K562 (cell line): Measurements from ENCODE around the gene DNAH1. TPM values are rescaled to one million over a fixed set of nuclear protein-coding genes. Genes with fewer than 3 reads are reported as not detected.

Experiments used
- ATAC-seq: fragments of 200-7000 bp; cut with Tn5 transposase; 3 replicates; pipeline ENCODE4 v1.9.1; 2020; ENCODE audit warnings: moderate library complexity
- BruUV-seq: library from RNA; stranded (reverse); fragments of 400-500 nt; replicated peaks from 2 replicates; lab custom pipeline; 2021; lab: Mats Ljungman, UMichigan
- CTCF ChIA-PET: fragments of 300-600 bp; formaldehyde crosslinking; extraction: SDS; loops from one replicate; lab custom pipeline; 2021; ENCODE audit warnings: low intra/inter-chr PET ratio; lab: Yijun Ruan, JAX
- POLR2A ChIA-PET: fragments of 300-600, 350-650 bp; sonication (Branson Sonifier 250); formaldehyde crosslinking; extraction: SDS; loops from one replicate; lab custom pipeline; 2021; ENCODE audit warnings: antibody characterized with exemption, inconsistent platforms; lab: Yijun Ruan, JAX
- DNase-seq, 4 experiments: peaks; one replicate each; pipeline versions ENCODE4 v3.0.0 to v3.0.0-alpha.2; 2011 to 2018; ENCODE audit warnings: low spot score in 3 of 4, mixed read lengths in 3 of 4; ENCODE audit errors: extremely low read depth in 1 of 4
- FAIRE-seq: peaks from 2 replicates; lab custom pipeline; 2011; peaks lifted over from hg19 to GRCh38; lab: Jason Lieb, UNC
- H2AFZ ChIP-seq: 2 replicates; pipeline ENCODE4 v1.6.0; 2011; ENCODE audit warnings: low read depth, low read length, control low read depth, inconsistent platforms
- H3K27ac ChIP-seq: fragments of 200-600 bp; 3 replicates; pipeline ENCODE4 v1.8.0; 2011; ENCODE audit warnings: low read depth, mild to moderate bottlenecking, control low read depth, inconsistent platforms, low read length, moderate library complexity, mixed read lengths; ENCODE audit errors: extremely low read depth
- H3K27me3 ChIP-seq, 2 experiments: fragments of 300-600 bp in 1 of 2; 2 replicates in 1 of 2; 3 replicates in 1 of 2; pipeline versions ENCODE4 v1.6.0 to v1.8.0; 2011; ENCODE audit warnings: inconsistent platforms in 2 of 2, low read length in 2 of 2, mild to moderate bottlenecking in 1 of 2, mixed read lengths in 1 of 2, moderate library complexity in 1 of 2; ENCODE audit not compliant: control insufficient read depth in 2 of 2, insufficient read depth in 2 of 2
- H3K36me3 ChIP-seq: fragments of 300-600 bp; 3 replicates; pipeline ENCODE4 v1.8.0; 2011; ENCODE audit warnings: mild to moderate bottlenecking, low read length, inconsistent platforms; ENCODE audit not compliant: control insufficient read depth, insufficient read depth
- H3K4me1 ChIP-seq, 2 experiments: fragments of 200-600 bp in 1 of 2; replicated peaks in 1 of 2; 2 replicates in 1 of 2; 3 replicates in 1 of 2; pipeline versions ENCODE4 v1.5.1 to v1.8.0; 2011; ENCODE audit warnings: inconsistent platforms in 2 of 2, low read length in 2 of 2, mild to moderate bottlenecking in 1 of 2, mixed read lengths in 1 of 2, moderate library complexity in 1 of 2; ENCODE audit not compliant: control insufficient read depth in 2 of 2, insufficient read depth in 2 of 2
- H3K4me2 ChIP-seq: 2 replicates; pipeline ENCODE4 v1.6.1; 2011; ENCODE audit warnings: low read length, control low read depth, inconsistent platforms, mixed read lengths; ENCODE audit not compliant: insufficient read depth
- H3K4me3 ChIP-seq: fragments of 200-600 bp; sonication (generic), shearing (Covaris generic); 2 replicates; pipeline ENCODE4 v1.5.1; 2016; ENCODE audit warnings: control low read depth, inconsistent platforms
- H3K79me2 ChIP-seq: fragments of 200-600 bp; 3 replicates; pipeline ENCODE4 v1.8.0; 2011; ENCODE audit warnings: low read length, inconsistent platforms; ENCODE audit not compliant: control insufficient read depth, insufficient read depth
- H3K9ac ChIP-seq, 2 experiments: 2 replicates each; pipeline versions ENCODE4 v1.6.0 to v1.6.1; 2011; ENCODE audit warnings: low read depth in 2 of 2, low read length in 2 of 2, control low read depth in 1 of 2, inconsistent platforms in 1 of 2, mild to moderate bottlenecking in 1 of 2, mixed read lengths in 1 of 2; ENCODE audit not compliant: insufficient read depth in 1 of 2
- H3K9me1 ChIP-seq: one replicate; pipeline ENCODE4 v1.6.0; 2011; ENCODE audit warnings: inconsistent platforms, mild to moderate bottlenecking, low read length, moderate library complexity; ENCODE audit not compliant: control insufficient read depth, insufficient read depth
- H3K9me3 ChIP-seq: replicated peaks from 2 replicates; pipeline ENCODE4 v1.5.1; 2011; ENCODE audit warnings: low read depth, low read length, inconsistent platforms; ENCODE audit not compliant: control insufficient read depth, insufficient read depth
- H4K20me1 ChIP-seq: replicated peaks from 2 replicates; pipeline ENCODE4 v1.6.1; 2011; ENCODE audit warnings: low read length, inconsistent platforms, mixed read lengths; ENCODE audit not compliant: control insufficient read depth, insufficient read depth
- CEBPZ ChIP-seq: fragments of 150-350 bp; IDR thresholded peaks from 2 replicates; pipeline ENCODE4 v1.6.1; 2014; ENCODE audit warnings: low read depth, mild to moderate bottlenecking, low read length, borderline replicate concordance
- HDAC2 ChIP-seq: fragments of 450-650 bp; IDR thresholded peaks from 2 replicates; pipeline ENCODE4 v1.6.1; 2016; ENCODE audit warnings: mild to moderate bottlenecking
- HDAC3 ChIP-seq: fragments of 450-650 bp; IDR thresholded peaks from 2 replicates; pipeline ENCODE4 v1.6.1; 2018; ENCODE audit warnings: borderline replicate concordance, mild to moderate bottlenecking, moderate library complexity; ENCODE audit not compliant: partially characterized antibody
- NFIC ChIP-seq: fragments of 450-650 bp; IDR thresholded peaks from 2 replicates; pipeline ENCODE4 v1.6.1; 2017; ENCODE audit warnings: mild to moderate bottlenecking, inconsistent platforms
- SPI1 ChIP-seq: IDR thresholded peaks from 2 replicates; pipeline ENCODE4 v1.6.1; 2011; ENCODE audit warnings: low read depth, low read length, control low read depth, borderline replicate concordance
- TCF15 ChIP-seq: fragments of 250-450 bp; sonication (Bioruptor Pico); IDR thresholded peaks from 2 replicates; pipeline ENCODE4 v1.8.0; 2022; ENCODE audit warnings: moderate library complexity, mild to moderate bottlenecking, inconsistent platforms
- WGBS: fragments of 100-300 bp; shearing (Covaris generic); methylation state at CpG from one replicate; pipeline ENCODE4 v1.1.6; 2016; ENCODE audit warnings: low coverage, mixed read lengths; ENCODE audit not compliant: insufficient coverage; ENCODE audit errors: missing lambda C conversion rate; 5-methylcytosine and 5-hydroxymethylcytosine counted together
- in situ Hi-C: fragments of 300-500 bp; cut with MboI; formaldehyde crosslinking; loops from 4 replicates; pipeline ENCODE4 v1.15.0; 2018; ENCODE audit warnings: inconsistent platforms, mixed read lengths
- intact Hi-C: fragments of 100-400 bp; cut with micrococcal nuclease; formaldehyde crosslinking; loops from 2 replicates; pipeline ENCODE4 v1.14.2; 2022
- polyA plus RNA-seq, 8 experiments: library from polyadenylated mRNA; depleted of rRNA in 4 of 8; stranded (reverse) in 5 of 8; unstranded in 3 of 8; fragments of >200 nt; fragmentation: Nextera tagmentation in 2 of 8; fragmentation: Illumina TruSeq in 1 of 8; extraction: Ambion mirVana in 2 of 8; extraction: Trizol in 1 of 8; gene quantifications; 2 replicates each; pipeline versions ENCODE4 v1.2.1 to v1.2.3, GENCODE V29; 2011 to 2014; ENCODE audit warnings: inconsistent platforms in 1 of 8, missing spikeins in 1 of 8
- total RNA-seq, 7 experiments: library from RNA; depleted of rRNA in 6 of 7; stranded (reverse); fragments of >200 nt in 6 of 7; fragmentation: Illumina TruSeq in 2 of 7; extraction: Trizol in 2 of 7; gene quantifications; 2 replicates each; pipeline versions ENCODE4 v1.2.1 to v1.2.3, GENCODE V29; 2011 to 2021; ENCODE audit warnings: low replicate concordance in 1 of 7

The DNAH1 gene
- total and polyA plus RNA-seq, 9 of the 15 experiments (the other 6 are each of a cell fraction or from before 2014, with no cell fraction given) = 0.04 to 0.84 (median 0.50) TPM

GRCh38 chr3:52403955-52404354 lies 87.8 kb downstream of the DNAH1 start:
- BruUV-seq = no TSS peak
- 0 out of 4 replicates have a peak overlapping the region, but pooled peaks of 1 of the 2 experiments have one; percentile 20 for H3K9ac ChIP-seq
- no peak overlapping the region for H2AFZ ChIP-seq
- no peaks in the 10 kb centered on the region for H3K9me3 ChIP-seq
- H3K4me2 ChIP-seq = no peak overlapping the region
- TF ChIP-seq HDAC2 (no peak), NFIC (peak; percentile 54), SPI1 (0 out of 2 replicates have a peak, but pooled peaks have one; percentile 20), TCF15 (CRISPR knock-in tag) (no peak), HDAC3 (no peak), CEBPZ (no peak)
- TF ChIP-seq, all 486 proteins: peak for 2
- POLR2A ChIA-PET = interaction anchor here (0.6 to 0.7 kb wide), 2 partner anchors 9 to 124 kb away, joined by 3 read pairs; no protein-coding TSS in a partner anchor
- Histone ChIP-seq H4K20me1 (no peaks in the 10 kb centered on the region), H3K4me3 (no peak overlapping the region), H3K9me1 (peaks cover 3% of the 10 kb centered on the region), H3K36me3 (peaks cover 77% of the 10 kb centered on the region; the same call in 2 of the 3 replicates), H3K79me2 (peaks cover 14% of the 10 kb centered on the region), H3K27ac (no peak overlapping the region), H3K4me1 (peaks cover 13 to 27% of the 10 kb centered on the region in 2 experiments; a peak in 4 of 5 replicates), H3K27me3 (no peaks in the 10 kb centered on the region)
- CTCF ChIA-PET = no interaction called here
- in situ Hi-C loops (no loop called here), intact Hi-C loops (no loop called here)
- no peak for DNase-seq
- WGBS = 100% methylated on average over 1 of the region's 3 CpGs
- ATAC-seq = no peak
- FAIRE-seq = no peak
